GDM1 (cell line): ENCODE data around the gene MYOCD.

Experiments used
- DNase-seq: peaks from one replicate; lab custom pipeline; 2025; lab: John Stamatoyannopoulos, UW

Gene MYOCD

DNA sequence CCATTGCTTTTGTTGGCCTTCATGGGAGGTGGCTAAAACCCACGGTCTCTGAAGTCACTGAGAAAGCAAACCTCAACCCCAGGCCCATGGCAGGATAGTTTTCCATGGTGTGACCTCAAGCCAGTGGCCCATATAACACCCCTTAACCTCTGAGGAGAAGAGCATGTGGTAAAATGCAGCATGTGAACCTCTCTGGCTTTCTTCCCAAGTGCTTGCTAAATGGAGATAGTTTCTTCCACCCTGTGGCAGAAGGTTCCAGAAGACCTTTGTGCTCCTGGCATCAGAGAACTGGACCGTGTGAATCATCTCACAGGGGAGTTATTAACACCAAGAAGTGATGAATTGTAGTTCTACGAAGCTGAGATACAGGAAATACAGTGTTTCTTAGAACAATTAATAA lies 47.3 kb downstream of the MYOCD start:
- no peak for DNase-seq

DNA sequence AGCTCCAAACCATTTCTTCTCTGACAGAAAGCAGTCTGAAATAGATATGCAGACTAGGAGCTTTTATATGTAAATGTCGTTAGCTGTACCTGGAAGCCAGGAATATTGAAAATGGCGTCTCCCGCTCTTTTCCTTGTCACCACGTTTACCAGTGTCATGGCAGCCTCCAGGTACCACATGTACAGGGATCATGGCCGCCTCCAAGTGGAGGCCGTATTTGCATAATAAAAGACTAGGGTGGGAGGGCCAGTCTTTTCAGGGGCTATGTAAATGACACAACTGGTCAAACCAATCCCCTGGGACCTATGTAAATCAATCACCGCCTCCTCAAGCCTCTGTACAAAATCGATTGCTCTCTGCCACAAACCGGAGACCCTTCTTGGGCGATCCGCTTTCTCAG lies 54.3 kb downstream of the MYOCD start:
- no peak for DNase-seq

DNA sequence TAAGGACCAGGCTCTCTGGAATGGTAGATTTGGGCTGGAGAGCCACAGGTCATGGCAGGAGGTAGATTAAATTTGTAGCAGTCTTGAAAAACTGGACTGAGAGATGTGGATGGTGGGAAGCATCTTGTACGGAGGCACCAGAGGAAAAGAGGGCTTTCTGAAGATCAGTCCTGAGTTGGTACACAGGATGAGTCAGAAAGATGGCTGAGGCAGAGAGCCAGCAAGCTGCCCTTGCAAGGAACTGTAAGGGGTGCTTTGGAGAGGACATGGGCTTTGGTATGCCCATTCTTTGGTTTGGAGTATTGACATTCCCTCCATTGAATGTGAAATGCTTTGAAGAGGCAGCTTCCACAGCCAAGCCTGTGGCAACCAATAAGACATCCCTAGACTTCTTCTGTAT lies 55.9 kb downstream of the MYOCD start:
- DNase-seq: no peak

DNA sequence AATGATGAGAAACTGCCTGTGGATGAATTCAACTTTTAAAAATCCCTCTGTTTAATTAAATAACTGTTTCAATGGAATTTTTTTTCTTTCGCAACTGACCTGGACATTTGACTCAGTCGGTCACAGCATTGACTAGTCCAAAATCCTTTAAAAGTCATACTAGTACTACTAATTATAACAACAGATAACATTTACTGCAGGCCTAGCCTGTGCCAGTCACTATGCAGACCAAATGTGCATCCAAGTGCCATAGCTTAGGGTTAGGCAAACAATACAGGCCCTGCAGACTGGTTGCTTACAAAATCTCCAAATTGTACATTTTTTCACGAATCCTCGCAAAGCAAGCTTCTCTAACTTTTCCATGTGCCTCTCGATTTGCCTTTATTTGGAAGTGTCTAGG lies 56.6 kb downstream of the MYOCD start:
- no peak for DNase-seq

DNA sequence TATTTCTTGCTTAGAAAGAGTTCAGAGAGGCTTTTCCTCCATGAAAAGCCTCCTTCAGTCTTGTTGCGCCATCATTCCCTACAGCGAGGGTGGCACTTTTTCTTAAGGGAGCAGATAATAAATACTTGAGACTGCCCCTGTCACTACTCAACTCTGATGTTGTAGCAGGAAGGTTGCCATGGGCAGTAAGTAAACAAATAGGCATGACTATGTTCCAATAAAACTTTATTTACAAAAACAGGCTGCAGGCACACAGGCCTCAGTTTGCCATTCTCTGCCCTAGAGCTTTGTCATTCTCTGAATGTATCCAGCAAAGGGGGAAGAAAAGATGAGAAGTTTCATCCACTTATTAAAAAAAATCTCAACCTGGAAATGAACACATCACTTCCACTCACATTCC lies 60.4 kb downstream of the MYOCD start:
- DNase-seq: no peak

DNA sequence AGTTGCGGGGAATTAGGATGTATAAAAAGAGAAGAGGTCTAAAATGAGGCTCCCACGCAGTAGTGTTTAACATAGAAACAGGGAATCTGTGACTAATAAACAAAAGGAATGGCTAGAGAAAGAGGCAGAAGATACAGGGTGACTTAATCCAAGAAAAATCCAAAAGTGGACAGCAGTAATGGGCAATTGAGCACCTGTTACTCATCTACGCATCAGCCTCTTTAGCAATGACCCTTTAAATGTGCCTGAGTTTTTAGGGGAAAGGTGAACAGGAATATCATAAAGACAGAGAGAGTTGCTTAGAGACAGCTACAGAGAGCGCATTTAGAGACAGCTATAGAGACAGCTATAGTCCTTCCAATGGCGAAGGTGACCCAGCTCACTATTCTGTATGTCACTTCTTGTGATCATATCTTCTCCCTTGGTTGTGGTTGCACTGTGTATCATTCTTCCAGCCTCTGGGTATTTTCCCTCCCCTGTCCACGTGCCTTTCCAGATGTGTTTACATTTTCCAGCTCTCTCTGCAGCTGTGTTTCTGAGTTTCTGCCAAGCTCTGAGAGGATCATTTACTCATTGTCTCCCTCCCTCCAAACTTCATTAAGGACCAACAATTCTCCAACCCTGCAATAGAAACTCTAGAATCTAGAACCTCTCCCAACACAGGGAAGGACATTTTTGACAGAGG lies 61.5 kb downstream of the MYOCD start:
- no peak for DNase-seq

DNA sequence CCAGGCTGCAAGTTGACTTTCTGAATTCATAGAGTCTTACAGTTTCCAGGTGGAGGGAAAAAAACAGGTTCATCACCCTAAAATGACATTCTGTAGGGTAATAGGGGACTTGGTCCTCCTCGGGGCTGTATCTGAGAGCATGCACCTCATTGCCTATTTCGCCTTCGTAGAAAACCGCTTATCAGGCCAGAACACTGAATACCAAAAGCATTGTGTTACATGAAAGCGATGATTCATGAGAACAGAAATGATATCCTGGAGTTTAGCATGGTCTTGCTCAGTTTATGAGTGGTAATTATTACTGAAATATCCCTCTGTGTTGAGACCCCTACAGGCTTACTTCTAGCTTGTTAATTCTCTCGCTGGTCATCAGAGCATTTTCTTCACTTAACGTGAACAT lies 62.2 kb downstream of the MYOCD start:
- no peak for DNase-seq

DNA sequence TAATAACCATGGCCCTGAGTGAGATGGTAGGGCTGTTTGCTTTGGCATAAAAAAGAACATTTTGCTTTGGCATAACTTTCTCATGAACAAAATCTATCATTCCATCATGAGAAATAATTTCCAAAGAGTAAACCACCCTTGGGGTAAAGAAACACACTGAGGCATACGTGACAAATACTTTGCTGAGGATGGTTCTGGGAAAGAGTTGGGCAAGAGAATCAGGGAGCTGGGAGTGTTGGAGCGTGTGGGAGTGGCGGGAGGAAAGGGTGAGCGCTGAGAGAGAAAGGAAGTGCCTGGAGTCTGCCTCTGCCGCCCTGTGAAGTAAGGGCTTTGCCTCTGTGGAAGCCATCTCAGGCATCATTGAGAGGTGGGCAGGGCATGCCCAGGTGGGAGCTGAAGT lies 63.4 kb downstream of the MYOCD start:
- DNase-seq: no peak

DNA sequence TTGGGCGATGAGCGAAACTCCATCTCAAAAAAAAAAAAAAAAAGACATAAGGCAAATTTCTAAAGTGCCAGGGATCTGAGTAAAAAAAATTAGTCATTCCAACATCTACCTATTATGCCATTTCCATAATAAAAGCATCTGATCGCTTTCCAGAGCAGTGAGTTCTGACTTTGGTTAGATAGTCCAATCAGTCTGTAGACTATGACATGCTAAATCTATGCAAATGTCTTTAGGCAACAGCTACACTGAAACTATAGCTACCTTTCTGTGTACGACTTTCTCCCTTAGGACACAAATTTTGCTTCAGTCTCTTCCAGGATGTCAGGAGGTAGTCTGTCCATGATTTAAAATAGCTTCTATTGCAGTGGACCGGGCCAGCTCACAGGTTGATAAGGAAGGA lies 64.7 kb downstream of the MYOCD start:
- DNase-seq: no peak

DNA sequence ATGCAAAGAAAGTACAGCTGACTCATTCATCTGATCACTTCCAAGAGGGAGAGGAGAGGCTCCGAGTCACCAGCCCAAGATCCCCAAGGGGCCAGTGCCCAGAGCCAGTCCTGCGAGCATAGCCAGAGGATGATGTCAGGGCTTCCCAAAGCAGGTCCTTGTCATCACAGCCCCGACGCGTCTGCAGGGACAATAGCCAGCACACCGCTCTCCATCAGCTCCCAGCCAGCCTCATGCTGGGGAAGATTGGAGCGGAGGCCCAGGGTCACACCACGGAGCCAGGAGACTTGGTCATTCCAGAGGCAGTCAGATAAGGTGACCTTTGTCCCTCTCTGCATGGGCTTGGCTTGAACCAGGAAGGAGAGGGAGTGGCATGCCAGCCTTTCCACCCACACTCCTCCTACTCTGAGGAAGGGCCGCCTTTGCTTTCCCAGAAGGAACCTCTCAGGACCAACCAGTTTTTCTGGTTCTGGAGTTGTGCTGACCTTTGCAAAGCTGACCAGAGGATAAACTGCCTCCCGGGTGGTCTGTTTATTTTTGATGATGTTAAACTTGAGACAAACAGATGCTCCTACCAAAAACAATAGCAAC lies 65.3 kb downstream of the MYOCD start:
- DNase-seq: no peak

DNA sequence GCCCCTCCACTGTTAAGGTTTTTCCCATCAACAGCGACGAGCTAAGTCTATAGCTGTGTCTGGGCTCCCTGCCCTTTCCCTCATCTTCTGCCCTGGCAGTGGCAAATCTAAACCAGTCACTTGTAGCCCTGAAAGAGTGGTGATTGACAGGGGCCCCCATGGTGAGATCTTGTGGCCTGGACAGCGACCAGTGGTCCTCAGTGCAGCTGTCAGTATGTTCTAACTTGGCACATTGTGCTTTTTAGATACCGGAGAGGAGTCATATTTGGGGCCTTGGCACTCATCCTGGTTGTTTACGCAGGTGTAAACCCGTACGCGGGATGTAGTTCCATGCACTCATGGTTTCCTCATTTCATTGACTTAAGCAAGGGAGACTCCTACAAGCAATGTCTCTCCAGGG lies 66.1 kb downstream of the MYOCD start:
- DNase-seq: no peak

DNA sequence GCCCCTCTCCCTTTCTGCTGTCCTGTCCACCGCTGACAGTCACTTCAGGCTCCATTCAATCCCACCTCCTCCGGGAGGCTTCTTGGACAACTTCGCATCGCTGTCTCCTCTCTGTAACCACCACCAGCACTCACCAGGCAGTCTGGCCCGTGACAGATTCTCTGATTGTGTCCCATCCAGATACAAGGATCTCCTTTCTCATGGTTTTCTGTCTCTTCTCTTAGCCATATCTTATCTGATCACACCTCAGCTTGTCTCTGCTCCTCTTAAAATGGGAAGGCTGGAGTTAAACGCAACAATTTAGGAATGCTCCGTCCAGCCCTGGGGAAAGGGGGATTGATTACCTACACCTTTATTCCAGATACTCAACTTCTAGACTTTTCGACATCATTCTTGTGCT lies 66.7 kb downstream of the MYOCD start:
- DNase-seq: no peak

DNA sequence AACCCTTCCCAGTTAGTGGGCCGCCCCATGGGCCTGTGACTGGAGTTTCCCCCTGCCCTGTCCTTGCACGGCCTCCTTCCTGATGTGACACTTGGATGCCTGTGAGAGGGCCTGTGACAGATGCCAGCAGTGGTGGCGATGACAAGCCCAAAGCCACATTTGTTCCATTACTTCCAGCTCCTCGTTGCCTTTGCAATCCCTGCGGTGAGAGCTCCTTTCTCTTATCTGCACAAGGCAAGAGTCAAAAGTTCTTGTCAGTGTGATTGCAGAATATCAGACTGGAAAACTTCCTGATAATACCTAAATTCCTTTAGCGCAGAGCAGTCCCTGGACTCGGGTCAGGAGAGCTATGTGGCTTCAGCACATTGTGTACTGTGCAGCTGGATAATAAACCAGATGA lies 69.2 kb downstream of the MYOCD start:
- no peak for DNase-seq

DNA sequence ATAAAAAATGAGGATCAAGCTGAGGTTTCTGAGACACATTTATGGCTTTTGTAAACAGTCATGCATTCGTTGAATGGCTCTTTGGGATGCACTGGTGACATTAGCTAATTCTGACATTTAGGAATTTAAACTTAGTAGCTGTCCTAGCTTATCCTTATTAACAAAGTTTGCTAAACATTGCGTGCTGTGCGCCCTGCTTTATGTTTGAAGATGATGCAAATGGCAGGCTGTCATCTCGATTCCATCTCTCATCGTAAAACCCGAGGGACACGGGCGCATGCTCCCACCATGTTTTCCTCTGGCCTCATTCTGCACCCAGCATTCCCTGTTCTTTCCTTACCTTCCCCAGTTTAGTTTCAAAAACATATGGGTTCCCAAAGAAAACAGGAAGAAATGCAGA lies 69.8 kb downstream of the MYOCD start:
- DNase-seq: no peak

DNA sequence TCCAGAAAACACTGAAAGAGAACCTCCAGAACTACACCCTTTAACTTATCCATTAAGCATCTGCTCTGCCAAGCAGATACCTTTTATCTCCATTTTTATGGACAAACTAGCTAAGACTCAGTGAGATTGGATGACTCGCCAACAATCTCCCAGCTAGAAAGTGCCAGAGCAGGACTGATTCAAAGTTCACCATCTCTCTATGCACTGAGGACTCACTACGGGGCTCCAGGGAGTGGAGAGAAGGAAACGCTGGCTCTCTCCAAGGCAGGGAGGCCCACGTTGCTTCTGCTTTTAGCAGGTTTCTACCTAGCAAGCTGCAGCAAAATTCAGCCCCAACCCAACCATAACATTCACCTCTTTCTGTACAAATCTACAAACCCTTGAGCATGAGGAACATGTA lies 70.8 kb downstream of the MYOCD start:
- no peak for DNase-seq

DNA sequence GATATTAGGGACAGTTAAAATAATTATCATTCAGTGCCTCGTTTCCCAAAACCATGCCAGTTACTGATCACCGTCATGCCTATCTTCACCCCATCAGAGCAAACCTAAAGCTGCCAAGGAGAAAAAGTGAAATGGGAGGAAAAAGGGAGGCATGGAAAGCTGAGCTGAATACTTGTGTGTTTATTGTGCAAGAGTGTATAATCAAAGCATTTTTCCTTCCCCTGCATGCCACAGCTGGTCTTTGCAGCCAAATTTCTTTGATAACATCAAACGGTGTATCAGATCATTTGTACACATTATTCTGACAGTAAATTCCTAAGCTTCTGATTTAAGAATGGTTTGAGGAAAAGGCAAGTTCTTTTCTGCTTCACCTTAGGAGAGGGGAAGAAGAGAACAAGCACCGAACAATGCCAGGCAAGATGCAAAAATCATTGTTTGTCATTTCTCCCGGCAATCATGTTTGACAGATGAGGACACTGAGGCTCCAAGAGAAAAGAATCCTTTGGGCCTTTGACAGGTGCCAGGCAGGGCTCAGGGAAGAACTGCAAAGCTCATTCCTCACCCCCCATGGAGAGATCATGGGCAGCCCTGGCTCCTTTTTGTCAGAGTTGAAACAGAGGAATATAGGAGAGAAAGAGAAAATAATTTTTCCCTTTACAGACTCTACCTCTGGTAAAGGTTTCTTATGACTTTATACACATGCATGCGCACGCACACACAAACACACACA lies 72.2 kb downstream of the MYOCD start:
- no peak for DNase-seq

DNA sequence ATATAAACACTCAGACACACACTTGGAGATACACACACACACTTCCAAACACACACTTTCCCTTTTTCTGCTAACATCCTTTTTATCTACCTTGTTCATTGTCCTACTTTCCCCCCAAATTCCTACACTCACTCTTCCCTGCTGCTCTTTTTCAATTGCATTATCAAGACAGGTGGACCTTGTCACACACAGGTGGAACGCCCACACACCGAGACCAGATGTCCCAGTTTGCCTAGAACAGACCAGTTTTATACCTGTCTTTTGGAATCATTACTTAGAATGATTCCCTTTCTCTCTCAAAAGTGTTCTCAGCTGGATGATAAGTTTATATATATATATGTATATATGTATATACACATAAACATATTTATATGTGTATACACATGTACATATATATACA lies 72.9 kb downstream of the MYOCD start:
- no peak for DNase-seq

DNA sequence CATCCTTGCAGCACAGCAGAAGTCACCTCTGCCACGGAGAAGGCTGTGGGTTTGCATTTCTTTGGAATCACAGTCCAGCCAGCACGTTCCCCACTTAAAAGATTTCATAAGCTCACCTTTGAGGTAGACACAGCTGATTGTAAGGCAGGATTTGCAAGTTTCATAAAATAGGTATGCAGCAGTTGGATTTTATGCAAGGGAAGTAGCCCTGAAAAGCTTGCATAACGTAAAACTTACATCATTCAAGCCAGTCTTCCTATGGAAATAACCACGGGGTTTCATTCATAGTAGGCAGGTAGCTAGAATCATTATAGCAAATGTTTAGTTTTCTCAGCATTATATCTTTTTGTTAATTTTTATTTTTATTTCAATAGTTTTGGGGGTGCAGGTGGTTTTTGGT lies 73.8 kb downstream of the MYOCD start:
- no peak for DNase-seq

DNA sequence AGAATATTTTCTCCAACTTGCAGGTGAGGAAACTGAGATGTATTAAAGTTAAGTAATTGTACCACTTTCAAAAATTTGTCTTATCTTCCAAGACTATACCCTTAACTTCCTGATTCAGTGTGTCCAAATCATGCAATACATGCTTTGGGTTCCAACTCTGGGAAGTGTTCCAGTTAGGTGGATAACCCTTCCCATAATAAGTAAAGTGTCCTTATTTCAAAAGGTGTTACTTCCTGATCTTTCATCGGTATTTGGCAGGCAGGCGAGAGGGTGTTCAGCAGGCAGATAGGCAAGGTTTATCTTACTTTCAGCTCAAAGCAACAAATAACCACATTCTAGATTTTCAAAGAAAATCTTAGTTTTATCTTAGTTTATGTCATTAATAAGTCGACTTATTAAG lies 77.4 kb downstream of the MYOCD start:
- no peak for DNase-seq

DNA sequence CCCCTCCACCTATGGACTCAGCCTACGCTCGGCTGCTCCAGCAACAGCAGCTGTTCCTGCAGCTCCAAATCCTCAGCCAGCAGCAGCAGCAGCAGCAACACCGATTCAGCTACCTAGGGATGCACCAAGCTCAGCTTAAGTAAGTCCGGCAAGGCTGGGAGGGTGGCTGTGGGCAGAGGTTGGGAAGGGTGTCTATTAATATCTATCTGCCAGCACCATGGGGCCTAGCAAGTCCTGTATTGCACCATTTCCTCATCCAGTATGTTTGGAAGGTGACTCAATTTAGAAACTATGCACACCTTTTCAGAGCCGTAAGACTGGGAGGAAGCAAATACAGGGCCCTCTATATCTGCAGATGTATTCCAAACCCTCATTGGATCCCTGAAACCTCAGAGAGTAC lies 78.6 kb downstream of the MYOCD start:
- DNase-seq: no peak

DNA sequence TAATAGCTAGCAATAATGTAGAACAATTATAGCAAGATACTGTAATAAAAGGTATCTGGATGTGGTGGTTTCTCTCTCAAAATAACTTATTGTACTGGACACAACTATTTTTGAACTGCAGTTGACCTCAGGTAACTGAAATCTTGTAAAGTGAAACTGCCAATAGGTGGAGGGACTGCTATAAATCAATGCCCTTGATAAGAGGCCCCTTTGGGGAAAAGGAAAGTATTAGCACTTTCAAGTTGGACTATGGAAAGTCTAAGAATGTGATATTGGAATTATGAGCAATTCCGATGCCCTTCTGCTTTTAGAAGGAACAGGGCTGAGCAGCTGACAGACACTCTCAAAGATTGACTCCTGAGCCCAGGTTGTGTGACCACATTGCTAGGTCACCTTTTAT lies 79.1 kb downstream of the MYOCD start:
- no peak for DNase-seq

DNA sequence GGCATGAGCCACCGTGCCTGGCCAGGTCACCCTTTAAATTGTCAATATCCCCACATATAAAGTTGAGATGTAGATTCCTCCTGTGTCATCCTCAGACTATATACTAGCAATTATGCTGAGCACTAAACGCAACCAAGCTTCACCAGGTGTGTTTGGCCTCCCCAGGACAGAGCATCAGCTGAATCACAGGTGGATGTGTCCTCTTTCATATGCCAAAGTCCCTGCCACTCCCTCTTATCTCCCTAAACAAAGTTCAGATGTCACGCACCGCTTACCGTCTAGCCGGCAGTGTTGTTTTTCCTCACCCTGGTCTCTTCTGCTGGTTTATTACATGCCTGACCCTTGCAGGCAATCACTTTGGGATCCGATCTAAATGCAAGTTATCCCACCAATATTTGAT lies 79.8 kb downstream of the MYOCD start:
- DNase-seq: no peak

DNA sequence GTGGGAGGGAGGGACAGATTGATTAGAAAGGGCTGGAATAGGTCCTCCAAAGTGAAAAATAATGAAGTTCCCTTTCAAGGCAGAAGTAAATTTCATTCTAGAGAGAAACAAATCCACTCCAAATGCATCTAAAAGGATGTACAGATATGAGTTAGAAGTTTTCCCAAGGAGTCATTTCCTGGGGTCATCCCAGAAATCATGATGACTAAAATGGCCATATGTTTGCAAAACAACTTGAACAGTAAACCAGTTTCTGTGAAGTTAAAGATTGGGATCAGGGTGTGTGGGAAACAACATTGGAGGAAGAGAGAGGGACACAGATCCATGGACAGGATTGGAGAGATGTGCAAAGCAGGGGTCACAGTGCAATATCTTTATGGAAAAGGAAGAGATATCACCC lies 91.1 kb downstream of the MYOCD start:
- no peak for DNase-seq

DNA sequence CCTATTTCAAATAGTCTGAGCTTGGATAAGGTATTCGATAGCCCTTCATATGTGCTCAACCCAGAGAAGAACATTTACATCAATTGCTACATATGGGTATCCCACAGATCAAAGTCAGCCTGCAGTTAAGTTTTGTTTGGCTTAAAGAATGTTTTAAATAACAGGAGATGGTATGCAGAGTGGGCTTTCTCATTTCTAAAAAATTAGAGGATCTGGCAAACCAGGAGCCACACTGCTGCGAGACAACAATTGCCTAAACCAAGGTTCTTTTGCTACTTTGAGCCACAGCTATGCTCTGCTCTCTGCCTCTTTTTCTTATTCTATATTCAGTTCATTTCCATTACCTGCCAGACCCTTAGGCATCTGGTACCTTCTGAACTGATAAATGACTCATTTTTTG lies 93.4 kb downstream of the MYOCD start:
- DNase-seq: no peak
